SK-N-MC (cell line): ENCODE measurements around the gene TDP2.

Experiments used
- EZH2 ChIP-seq: fragments of 200-600 bp; sonication (generic); IDR thresholded peaks from one replicate; pipeline ENCODE4 v1.6.1; 2017; ENCODE audit warnings: antibody characterized with exemption
- FOXP2 ChIP-seq: optimal IDR thresholded peaks from 2 replicates; pipeline ENCODE3; 2011; ENCODE audit warnings: mild to moderate bottlenecking, moderate library complexity; ENCODE audit not compliant: insufficient read depth; ENCODE audit errors: extremely low read length, control extremely low read depth
- POLR2AphosphoS5 ChIP-seq: IDR thresholded peaks from 2 replicates; pipeline ENCODE4 v1.6.1; 2012; ENCODE audit warnings: mild to moderate bottlenecking, low read depth, low read length, borderline replicate concordance

DNA sequence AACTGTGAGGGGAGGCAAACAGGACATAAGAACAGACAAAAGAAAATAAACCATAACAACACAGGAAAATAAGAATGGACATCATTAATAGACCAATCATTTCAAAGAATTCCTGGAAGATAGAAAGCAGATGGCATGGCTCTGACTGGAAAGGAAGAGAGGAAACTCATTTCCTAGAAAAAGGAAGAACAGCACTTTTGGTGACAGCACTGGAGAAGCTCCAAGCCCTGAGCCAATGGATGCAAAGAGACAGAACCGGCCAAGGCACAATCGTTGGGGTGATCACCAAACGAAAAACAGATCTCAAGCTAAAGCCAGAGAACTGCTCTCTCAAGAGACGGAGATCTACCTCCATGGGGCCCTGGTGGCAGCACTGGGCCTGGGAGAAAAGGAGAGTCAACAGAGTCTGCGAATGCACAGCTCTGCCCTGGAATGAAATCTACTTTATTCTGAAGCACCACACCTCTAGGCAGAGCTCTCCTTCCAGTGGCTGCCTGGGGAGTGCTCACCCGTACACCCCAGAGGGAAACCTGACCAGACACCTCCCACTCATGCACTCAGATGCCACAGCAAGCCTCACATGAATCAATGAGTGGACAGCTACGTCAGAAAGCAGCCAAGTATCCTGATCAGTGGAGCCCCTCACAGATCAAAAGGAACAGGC lies 44.9 kb downstream of the TDP2 start:
- TF ChIP-seq POLR2AphosphoS5 (no peak), EZH2 (no peak), FOXP2 (no peak)
